ENCODE results near the gene FAT1. TPM values are rescaled to one million over a fixed set of nuclear protein-coding genes. Genes with fewer than 3 reads are reported as not detected.

Gene FAT1
- total RNA-seq, 1 donor from 2014 or later: 86.4 TPM

- ATAC-seq: peak; percentile 72
Observed at GRCh38 chr4:186725469-186726425, 2.1 kb upstream of the FAT1 start.

GRCh38 chr4:186724864-186725468, 1.3 kb upstream of the FAT1 start:
- no peak for ATAC-seq

DNA sequence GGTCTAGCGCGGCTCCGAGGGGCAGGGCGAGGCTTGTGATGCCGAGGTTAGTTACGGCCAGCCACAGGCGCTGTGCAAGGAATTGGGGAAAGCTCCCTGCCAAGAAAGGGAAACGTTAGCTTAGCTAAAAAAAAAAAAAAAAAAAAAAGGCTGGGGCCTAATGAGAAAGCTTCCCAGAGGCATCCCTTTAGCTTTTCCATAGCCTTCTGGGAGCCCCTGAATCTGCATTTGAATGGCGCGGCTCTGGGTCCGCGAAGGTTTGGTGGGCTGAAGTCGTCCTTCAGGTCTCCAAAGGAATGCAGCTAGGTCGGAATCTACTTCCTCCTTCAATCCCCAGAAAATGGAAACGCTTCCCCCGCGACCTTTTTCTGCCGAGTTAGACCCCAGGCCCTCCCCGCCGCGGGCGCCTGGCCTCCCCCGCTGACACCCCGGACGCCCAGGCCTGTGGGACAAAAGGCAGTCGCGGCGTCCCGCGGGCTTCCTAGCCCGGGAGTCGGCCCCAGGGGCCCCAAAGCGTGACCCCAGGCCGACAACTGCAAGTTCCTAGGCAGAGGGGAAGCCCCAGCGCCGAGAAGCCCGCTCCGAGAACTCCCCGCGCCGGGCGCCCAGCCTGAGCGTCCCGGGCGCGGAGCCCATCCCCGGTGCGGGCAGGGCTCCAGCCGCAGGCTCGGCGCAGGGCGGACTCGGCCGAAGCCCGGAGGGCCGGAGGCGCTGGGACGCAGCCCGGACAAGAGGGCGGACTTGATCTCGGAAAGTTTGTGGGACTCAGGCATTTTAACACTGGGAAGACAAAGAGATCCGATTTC, 605 bp upstream of the FAT1 start:
- peak; percentile 22 for ATAC-seq

DNA sequence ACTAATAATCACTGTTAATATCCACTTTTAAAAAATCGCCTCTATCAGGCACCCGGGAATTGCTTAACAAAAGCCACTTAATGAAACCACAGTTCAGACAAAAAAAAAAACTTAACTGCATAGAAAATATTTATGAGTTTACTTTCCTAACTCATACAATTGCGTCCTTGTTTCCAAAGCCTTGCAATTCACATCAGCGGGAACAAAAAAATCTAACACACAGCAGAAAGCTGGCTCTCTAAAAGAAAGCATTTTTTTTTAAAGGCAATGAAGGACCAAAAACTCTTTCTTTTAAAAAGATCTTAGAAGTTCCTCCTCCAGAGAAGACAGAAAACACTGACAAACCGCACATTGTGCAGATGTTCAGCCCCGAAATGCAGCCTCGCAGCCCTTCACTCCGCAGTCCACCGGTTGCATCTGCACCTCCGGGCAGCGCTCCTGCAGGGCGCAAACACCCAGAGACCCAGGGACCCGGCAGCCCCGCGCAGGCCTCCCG, 812 bp downstream of the FAT1 start:
- peak; percentile 6 for ATAC-seq

- no peak for ATAC-seq
Observed at GRCh38 chr4:186719925-186720694, 3.5 kb downstream of the FAT1 start.

GRCh38 chr4:186717556-186717955, 6.1 kb downstream of the FAT1 start:
- ATAC-seq: peak; percentile 79

GRCh38 chr4:186715077-186715476, 8.6 kb downstream of the FAT1 start:
- no peak for ATAC-seq

DNA sequence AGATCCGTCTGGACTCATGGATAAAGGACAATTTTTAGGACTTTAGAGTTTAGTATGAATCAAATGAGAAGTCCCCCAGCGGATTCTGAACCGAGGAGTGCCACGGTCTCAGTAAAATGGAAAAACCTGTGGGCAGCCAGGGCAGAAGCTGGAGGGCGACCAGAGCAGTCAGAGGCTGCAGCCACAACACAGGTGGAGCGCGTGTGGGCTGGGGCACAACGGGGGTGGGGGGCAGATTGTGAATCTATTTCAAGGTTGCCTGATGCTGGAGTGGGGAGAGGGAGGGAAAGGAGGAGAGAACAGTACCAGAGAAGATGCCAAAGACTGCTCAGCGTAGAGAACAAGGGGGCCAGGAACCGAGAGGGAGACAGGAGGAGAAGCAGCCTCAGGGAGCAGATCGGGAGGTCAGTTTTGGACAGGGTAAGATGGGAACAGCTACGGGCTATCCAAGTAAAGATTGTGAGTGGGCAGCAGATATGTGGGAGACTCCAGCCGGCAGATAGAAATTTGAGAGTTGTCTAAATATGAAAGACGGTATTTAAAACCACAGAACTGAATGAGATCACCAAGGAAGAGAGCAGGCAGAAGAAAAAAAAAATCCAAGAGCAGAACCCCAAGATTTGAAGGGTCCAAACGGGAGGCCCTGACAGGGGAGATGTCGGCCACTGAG, 9.5 kb downstream of the FAT1 start:
- ATAC-seq: no peak

DNA sequence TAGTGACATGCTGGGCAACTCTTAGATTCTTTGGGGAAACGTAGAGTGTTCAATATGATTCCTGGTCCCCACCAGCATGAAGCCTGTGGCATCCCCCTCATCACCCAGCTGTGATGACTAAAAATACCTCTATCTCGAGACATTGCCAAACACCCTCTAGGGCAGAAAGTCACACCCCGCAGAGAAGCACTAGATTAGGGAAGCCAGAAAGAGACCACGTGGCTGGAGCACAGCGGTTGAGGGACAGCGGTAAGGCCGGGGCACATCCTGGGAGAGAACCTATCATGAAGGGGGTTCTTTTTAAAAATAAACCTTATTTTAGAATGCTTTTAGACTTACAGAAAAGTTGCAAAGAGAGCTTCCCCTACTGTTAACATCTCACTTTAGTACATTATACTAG, 11.0 kb downstream of the FAT1 start:
- ATAC-seq: no peak

GRCh38 chr4:186710521-186711119, 13.0 kb downstream of the FAT1 start:
- ATAC-seq: no peak

DNA sequence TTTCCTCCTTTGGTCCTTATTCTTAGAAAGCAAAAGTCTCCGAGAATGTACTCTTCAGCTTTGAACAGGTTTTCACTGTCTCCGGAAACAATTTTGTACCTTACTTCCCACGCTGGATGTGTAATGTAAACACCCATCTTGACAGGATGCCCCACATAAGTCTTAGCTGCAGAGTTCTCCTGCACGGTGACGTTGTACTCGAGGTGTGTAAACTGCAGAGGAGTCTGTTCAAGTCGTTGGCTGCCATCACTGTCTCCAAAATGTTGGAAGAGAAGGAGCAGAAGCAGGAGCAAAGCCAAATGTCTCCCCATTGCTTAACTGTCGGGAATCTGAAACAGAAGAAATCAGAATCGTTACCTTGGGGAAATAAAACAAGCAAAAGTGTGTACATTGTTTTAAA, 14.1 kb downstream of the FAT1 start:
- ATAC-seq: no peak

DNA sequence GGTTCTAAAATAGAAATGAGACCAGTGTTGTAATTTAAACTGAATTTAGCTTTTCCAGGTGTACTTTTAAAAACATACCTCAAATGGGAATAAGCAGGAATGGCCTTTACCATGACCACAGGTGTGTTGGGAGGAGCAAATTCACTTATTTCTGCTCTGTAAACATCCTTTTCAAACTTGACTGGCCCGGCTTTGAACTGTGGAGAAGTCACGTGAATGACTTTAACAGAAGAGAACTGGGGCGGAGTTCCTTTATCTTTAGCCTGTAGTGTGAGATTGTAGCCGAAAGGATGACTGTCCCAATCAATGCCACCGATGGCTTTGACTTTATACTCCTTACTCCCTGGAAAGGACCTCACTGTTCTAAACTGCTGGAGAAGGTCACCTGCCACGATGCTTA, 15.1 kb downstream of the FAT1 start:
- ATAC-seq: no peak

GRCh38 chr4:186707996-186708395, 15.7 kb downstream of the FAT1 start:
- no peak for ATAC-seq

- no peak for ATAC-seq
Observed at GRCh38 chr4:186707574-186707973, 16.1 kb downstream of the FAT1 start.

DNA sequence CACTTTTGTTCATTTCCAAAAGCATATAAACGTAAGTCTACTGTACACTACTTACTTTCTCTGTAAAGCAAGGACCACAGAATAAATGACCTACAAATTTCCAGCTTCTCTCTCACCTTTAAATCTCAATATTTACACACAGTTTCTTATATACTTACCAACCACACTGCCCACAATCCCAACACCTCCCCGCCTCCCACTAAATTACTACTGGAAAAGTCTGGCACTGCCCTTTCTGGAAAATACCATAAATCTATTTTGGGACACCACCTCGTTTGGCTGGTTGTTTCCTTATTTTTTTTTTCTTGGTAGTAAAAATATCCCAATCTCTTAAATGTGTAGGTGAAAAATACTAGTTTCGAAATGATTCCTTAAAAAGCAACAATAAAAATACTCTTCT, 19.6 kb downstream of the FAT1 start:
- ATAC-seq: no peak

DNA sequence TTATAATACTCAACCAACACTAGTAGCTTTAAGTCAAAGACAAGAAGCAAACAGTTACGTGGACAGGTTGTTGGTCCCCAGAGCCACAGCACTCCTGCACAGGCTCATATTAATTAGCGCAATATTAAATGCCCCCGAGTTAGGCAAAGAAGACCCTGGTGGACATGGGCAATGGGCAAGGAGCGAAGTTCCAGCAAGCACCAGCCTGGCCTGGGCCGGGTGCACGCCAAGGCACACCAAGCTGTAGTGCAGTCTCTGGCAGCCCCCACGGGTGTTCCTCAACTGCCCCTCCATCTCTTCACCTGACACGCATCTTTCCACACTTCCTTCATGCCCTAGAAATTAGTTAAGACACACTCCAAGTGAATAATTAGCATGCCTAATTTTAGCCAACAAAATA, 20.1 kb downstream of the FAT1 start:
- ATAC-seq: no peak

DNA sequence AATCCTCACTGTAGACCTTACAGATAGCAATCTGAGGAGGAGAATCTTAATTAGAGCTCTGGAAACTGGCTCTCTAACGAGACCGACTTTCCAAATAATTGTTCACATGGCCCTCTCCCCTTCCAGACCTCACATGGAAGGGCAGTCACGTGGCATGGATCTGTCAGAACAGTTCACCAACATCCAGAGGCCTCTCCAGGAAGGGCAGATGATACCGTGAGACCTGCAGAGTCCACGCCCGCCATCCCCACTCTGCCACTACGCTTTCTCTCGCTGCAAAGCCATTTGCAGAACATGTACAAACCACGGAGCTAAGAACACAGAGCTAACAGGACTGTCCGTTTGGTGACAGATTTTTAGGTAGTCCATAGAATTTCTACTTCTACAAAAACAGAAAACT, 20.7 kb downstream of the FAT1 start:
- ATAC-seq: no peak

DNA sequence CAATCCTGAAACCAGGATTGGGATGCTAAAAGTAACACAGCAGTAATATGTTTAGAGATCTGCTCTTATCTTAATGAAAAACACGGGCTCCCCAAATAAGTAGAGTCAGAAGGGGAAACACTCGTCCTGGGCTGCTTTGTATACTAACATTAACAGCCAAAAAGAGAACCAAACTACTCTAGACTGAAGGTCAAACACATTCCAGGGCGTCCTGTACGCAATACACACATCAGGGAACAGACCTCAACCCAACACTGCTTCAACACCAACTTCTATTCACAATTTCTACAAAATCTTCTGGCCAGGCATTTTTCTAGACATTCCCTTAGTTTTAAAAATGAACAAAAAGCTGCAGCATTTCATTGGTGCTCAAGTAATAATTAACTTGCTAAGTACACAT, 21.4 kb downstream of the FAT1 start:
- no peak for ATAC-seq

DNA sequence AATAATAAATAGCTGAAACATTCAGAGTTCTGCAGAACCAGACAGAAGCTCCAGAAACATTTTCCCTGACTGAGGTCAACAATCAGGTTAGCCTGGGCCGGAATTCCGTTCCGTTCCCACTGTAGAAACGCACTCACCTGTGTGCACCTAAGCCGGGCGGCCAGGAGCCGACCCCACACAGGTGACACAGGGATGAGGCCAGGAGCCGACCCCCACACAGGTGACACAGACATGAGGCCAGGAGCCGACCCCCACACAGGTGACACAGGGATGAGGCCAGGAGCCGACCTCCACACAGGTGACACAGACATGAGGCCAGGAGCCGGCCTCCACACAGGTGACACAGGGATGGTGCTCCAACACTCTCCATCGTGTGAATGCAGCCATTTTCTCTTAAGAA, 21.9 kb downstream of the FAT1 start:
- ATAC-seq: no peak

DNA sequence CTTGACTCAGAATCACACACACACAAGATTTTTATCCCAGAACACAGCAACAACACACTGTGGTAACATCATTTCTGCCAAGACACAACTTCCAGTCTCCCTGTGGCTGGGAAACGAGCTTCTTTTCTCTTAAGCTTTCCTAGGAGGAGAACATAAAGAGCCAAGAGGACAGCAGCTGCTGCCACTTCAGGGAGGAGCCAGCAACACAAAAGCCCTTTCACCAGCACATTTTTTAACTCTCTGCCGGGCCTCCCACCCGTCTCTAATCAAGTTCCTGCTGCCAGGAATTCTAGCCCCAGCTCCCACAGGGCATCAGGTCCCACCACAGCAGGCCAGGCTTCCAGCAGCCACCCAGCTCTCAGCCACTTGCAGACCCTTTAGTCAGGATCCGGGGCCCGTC, 22.4 kb downstream of the FAT1 start:
- ATAC-seq: no peak

DNA sequence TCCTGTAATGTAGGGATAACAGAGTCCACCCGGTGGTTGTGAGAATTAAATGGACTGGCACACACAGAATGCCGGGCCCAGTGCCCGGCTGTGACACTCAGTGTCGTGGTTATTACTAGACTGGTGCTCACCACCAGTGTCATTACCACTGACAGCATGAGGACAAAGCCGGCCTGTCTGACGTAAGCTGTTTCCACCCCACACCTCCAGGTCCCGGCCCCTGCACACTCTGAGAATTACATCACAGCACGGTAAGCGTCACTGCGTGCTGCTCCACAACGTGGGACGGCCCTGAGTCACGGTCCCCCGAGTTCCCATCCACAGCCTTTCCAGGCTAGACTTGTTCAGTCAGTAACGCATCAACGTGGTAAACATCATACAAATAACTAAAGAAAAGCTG, 22.9 kb downstream of the FAT1 start:
- no peak for ATAC-seq
